HUDEP-2 (cell line): Measurements from ENCODE around the gene MRPL53.

Experiments
- DNase-seq, 76 experiments: peaks; one replicate each; lab custom pipeline; 2025; ENCODE audit not compliant: unreplicated experiment in 76 of 76; lab: John Stamatoyannopoulos, UW

Gene MRPL53

GRCh38 chr2:74429487-74430451 lies 42.7 kb downstream of the MRPL53 start:
- DNase-seq = peak in 59 of 76 experiments; percentile 7 to 77 (median 43)

- no peak for DNase-seq
Measured at GRCh38 chr2:74428675-74429074, 43.8 kb downstream of the MRPL53 start.

GRCh38 chr2:74427551-74427950 lies 44.9 kb downstream of the MRPL53 start:
- DNase-seq = no peak

DNA sequence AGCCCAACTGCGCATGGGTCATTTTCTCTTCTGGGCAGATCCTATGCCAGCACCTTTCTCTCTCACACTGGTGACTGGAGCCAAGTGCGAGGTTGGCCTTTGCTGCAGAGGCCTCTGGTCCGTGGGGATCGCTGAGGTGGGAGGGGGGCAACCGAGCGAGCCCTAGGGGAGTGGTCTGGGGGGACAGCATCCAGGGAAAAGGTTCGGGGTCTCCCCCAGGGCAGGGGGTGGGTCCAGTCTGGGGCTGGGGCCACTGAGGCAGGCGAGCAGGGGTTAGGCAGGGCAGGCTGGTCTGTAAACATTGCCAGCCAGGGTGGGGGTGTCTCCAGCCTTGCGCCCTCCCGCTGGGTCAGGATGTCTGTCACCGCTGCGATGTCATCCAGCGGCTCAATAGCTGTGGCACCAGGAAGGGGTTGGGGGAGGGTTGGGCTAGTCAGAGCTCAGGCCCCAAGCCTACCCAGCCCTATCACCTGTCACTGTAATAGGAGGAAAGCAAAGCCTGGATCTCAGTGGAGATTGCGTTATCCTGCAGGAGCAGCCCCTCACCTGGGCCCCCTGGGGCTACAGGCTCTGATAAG lies 46.2 kb downstream of the MRPL53 start:
- DNase-seq = no peak

GRCh38 chr2:74425523-74425922 lies 47.0 kb downstream of the MRPL53 start:
- no peak for DNase-seq

GRCh38 chr2:74424995-74425406 lies 47.5 kb downstream of the MRPL53 start:
- DNase-seq = no peak

DNA sequence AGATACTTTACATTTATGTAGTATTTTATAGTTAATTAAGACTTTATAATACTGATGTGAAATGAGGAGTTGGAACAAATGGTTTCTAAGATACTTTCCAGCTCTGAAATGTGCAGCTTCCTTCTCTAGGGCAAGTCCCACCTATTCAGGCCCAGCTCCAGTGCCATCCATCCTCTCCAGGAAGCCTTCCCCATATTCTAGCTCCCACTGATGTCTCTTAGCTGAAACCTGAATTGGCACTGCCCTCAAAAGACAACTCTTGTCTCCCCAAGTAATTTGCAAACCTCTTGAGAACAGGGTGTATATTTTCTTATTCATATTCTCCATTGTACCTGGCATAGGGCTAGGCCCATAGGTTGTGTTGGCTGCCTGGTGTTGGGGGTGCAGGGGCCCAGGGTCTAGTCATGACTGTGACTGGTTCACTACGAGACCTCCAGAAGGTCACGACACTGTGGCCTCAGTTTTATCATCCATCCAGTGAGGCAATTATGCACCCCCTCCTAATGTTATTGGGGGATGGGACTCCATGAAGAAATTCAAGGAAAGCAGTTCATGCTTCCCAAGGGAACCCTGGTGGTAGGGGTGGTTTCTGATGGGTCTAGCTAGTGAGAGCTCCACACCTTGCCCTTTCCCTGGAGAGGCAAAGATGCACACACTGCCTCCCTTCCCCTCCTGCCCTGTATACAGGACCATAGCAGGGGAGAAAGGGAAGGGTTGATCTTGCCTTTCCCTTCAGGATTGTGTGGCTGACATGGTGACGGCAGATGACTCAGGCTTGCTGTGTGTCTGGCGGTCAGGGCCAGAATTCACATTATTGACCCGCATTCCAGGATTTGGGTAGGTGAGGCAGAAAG lies 48.1 kb downstream of the MRPL53 start:
- DNase-seq = no peak

GRCh38 chr2:74423231-74424095 lies 49.0 kb downstream of the MRPL53 start:
- DNase-seq = no peak
